Choroid plexus epithelial cell (primary cell): ENCODE data around the gene EPS8L3.

Experiments used
- DNase-seq: peaks from one replicate; pipeline ENCODE4 v3.0.0-alpha.2; 2010; ENCODE audit warnings: low read depth
- H3K4me3 ChIP-seq: 2 replicates; pipeline ENCODE4 v1.5.1; 2011; ENCODE audit warnings: low read depth, mild to moderate bottlenecking, control low read depth, low read length, moderate library complexity
- CTCF ChIP-seq: conservative IDR thresholded peaks from 2 replicates; pipeline ENCODE4 v1.5.1; 2011; ENCODE audit warnings: low read depth, mild to moderate bottlenecking, control low read depth, inconsistent platforms, low read length, moderate library complexity

EPS8L3 gene

GRCh38 chr1:109787845-109788601, 24.3 kb upstream of the EPS8L3 start:
- H3K4me3 ChIP-seq = no peak overlapping the region
- no peak for DNase-seq
- TF ChIP-seq CTCF = no peak

GRCh38 chr1:109787211-109787844, 23.6 kb upstream of the EPS8L3 start:
- TF ChIP-seq CTCF = no peak
- DNase-seq = peak; percentile 39
- H3K4me3 ChIP-seq = no peak overlapping the region

- DNase-seq = peak; percentile 78
- TF ChIP-seq CTCF = no peak
- H3K4me3 ChIP-seq = no peak overlapping the region
Observed at GRCh38 chr1:109786531-109787021, 22.9 kb upstream of the EPS8L3 start.

- no peak for DNase-seq
- H3K4me3 ChIP-seq = no peak overlapping the region
- no peak for TF ChIP-seq CTCF
Observed at GRCh38 chr1:109786112-109786480, 22.4 kb upstream of the EPS8L3 start.

- DNase-seq = no peak
- TF ChIP-seq CTCF = no peak
- no peak overlapping the region for H3K4me3 ChIP-seq
Observed at GRCh38 chr1:109785446-109786111, 21.9 kb upstream of the EPS8L3 start.

GRCh38 chr1:109784551-109785252, 21.0 kb upstream of the EPS8L3 start:
- peak; percentile 60 for DNase-seq
- H3K4me3 ChIP-seq = no peak overlapping the region
- no peak for TF ChIP-seq CTCF
